ENCODE measurements around the gene PRTFDC1. TPM values are rescaled to one million over a fixed set of nuclear protein-coding genes. Genes with fewer than 3 reads are reported as not detected.

PRTFDC1 gene
- total and polyA plus RNA-seq, 2 of the 8 experiments (the other 6 are each of a cell fraction or from before 2014, with no cell fraction given) = 5.9 to 6.6 TPM

DNA sequence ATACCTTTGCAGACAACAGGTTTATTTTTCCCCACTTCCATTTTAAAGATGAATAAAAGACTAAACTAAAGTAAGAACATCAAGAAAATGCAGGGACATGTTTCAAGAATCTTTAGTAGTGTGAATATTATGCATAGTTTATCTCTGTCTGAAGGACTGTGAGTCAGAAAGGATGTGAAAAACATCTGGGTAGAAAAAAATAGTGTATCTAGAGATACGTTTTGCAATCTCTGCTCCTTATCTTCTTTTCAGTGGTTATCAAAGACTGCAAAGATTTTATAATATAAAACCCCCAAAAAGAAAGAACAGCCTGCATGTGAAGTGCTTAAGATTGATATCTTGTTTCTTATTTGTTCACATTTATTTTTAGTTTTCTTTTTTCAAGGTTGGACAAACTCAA lies 126.9 kb downstream of the PRTFDC1 start:
- Histone ChIP-seq H2BK5ac (ENCODE audit: low read depth, low read length) (no peak overlapping the region), H3K4me3 (ENCODE audit: extremely low read depth in 1 of 4, insufficient read depth in 2 of 4, low read depth in 3 of 4, low read length in 4 of 4) (no peak overlapping the region), H3K27ac (ENCODE audit: low read depth, low read length) (no peak overlapping the region), H3K4me2 (ENCODE audit: insufficient read depth in 1 of 2, low read depth in 2 of 2, low read length in 2 of 2) (no peak overlapping the region), H4K8ac (ENCODE audit: extremely low read depth, insufficient read depth, low read length) (no peak overlapping the region), H4K91ac (replicated peaks; ENCODE audit: insufficient read length, low read length) (no peak overlapping the region), H3K14ac (ENCODE audit: insufficient read length) (no peak overlapping the region), H3K9ac (replicated peaks in 1 of 4; ENCODE audit: extremely low read depth in 1 of 4, low read depth in 3 of 4, low read length in 3 of 4) (no peak overlapping the region), H3K4ac (replicated peaks; ENCODE audit: insufficient read length, low read depth, low read length) (no peak overlapping the region), H2BK12ac (ENCODE audit: low read depth, low read length) (no peak overlapping the region), H2BK15ac (ENCODE audit: low read length) (no peak overlapping the region), H3K36me3 (ENCODE audit: control insufficient read depth in 2 of 4, insufficient read depth in 4 of 4, low read length in 3 of 4) (no peaks in the 10 kb centered on the region), H2AK5ac (ENCODE audit: low read depth, low read length) (no peak overlapping the region), H3K79me1 (ENCODE audit: low read depth, low read length) (no peaks in the 10 kb centered on the region), H3K23ac (ENCODE audit: insufficient read length) (no peak overlapping the region), H4K5ac (ENCODE audit: insufficient read length, low read depth, low read length) (no peak overlapping the region), H3K56ac (replicated peaks; ENCODE audit: insufficient read length, low read depth, low read length) (no peak overlapping the region), H4K20me1 (replicated peaks in 1 of 2; ENCODE audit: control insufficient read depth in 1 of 2, insufficient read depth in 2 of 2, low read length in 2 of 2) (no peaks in the 10 kb centered on the region), H3K4me1 (replicated peaks in 1 of 4; ENCODE audit: control insufficient read depth in 3 of 4, insufficient read depth in 4 of 4, low read length in 3 of 4) (no peaks in the 10 kb centered on the region), H2AFZ (ENCODE audit: low read length) (no peak overlapping the region), H2BK20ac (ENCODE audit: low read length) (no peak overlapping the region), H2BK120ac (replicated peaks; ENCODE audit: low read depth, low read length) (no peak overlapping the region), H3K27me3 (replicated peaks in 1 of 4; ENCODE audit: control insufficient read depth in 3 of 4, extremely low read depth in 1 of 4, insufficient read depth in 3 of 4, low read length in 3 of 4) (no peaks in the 10 kb centered on the region), H3K23me2 (ENCODE audit: low read depth, low read length) (no peaks in the 10 kb centered on the region), H3K18ac (ENCODE audit: extremely low read depth, low read length) (no peak overlapping the region), H3K9me3 (ENCODE audit: insufficient read depth in 2 of 2, low read depth in 1 of 2, low read length in 1 of 2) (no peaks in the 10 kb centered on the region), H3K79me2 (ENCODE audit: control insufficient read depth in 1 of 2, insufficient read depth in 2 of 2, low read length in 2 of 2) (no peaks in the 10 kb centered on the region)
- POLR2A ChIA-PET (ENCODE audit: partially characterized antibody) = no interaction called here
- DNase-seq (ENCODE audit: low read depth in 1 of 2, low spot score in 2 of 2) (no peak), FAIRE-seq (no peak)
- CTCF ChIA-PET (ENCODE audit: partially characterized antibody) = no interaction called here
- 83% methylated on average over 1 of the region's 1 CpG; no CpG with 5 or more reads in 1 of the 2 experiments for WGBS, 2 experiments (ENCODE audit: extremely low coverage in 1 of 2, insufficient coverage in 1 of 2, insufficient read length in 1 of 2, insufficient replicate concordance in 2 of 2, low coverage in 1 of 2, low lambda C conversion rate in 2 of 2, missing lambda C conversion rate in 1 of 2)
- TF ChIP-seq, protein P1, sequence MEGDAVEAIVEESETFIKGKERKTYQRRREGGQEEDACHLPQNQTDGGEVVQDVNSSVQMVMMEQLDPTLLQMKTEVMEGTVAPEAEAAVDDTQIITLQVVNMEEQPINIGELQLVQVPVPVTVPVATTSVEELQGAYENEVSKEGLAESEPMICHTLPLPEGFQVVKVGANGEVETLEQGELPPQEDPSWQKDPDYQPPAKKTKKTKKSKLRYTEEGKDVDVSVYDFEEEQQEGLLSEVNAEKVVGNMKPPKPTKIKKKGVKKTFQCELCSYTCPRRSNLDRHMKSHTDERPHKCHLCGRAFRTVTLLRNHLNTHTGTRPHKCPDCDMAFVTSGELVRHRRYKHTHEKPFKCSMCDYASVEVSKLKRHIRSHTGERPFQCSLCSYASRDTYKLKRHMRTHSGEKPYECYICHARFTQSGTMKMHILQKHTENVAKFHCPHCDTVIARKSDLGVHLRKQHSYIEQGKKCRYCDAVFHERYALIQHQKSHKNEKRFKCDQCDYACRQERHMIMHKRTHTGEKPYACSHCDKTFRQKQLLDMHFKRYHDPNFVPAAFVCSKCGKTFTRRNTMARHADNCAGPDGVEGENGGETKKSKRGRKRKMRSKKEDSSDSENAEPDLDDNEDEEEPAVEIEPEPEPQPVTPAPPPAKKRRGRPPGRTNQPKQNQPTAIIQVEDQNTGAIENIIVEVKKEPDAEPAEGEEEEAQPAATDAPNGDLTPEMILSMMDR (IDR thresholded peaks at IDR 0.05; ENCODE audit: control extremely low read depth in 1 of 3, insufficient read depth in 1 of 3, low read depth in 1 of 3, low read length in 3 of 3) = no peak

All from H1 (cell line).